Sigmoid colon (tissue), 4 donors: ENCODE results near the gene DNER.

Experiments used
- EP300 ChIP-seq, 4 donors: sonication (generic); formaldehyde crosslinking; IDR thresholded peaks; one replicate each; pipeline ENCODE4 v1.6.1; 2017; ENCODE audit warnings: antibody characterized with exemption in 4 of 4
- POLR2A ChIP-seq, 2 donors: fragments of 450-650 bp; IDR thresholded peaks; one replicate each; pipeline ENCODE4 v1.6.1; 2016; ENCODE audit warnings: antibody characterized with exemption in 2 of 2, mild to moderate bottlenecking in 2 of 2, moderate library complexity in 2 of 2
- POLR2AphosphoS5 ChIP-seq, 4 donors: sonication (generic); formaldehyde crosslinking; IDR thresholded peaks; one replicate each; pipeline ENCODE4 v1.6.1; 2017; ENCODE audit warnings: antibody characterized with exemption in 4 of 4
- TF ChIP-seq, protein P1 (sequence below), 4 experiments: fragments of 450-650 bp in 3 of 4; fragments of 200-600 bp in 1 of 4; IDR thresholded peaks; one replicate each; pipeline ENCODE4 v1.5.1; 2016 to 2019; ENCODE audit warnings: antibody characterized with exemption in 4 of 4, mild to moderate bottlenecking in 3 of 4, moderate library complexity in 2 of 4

DNA sequence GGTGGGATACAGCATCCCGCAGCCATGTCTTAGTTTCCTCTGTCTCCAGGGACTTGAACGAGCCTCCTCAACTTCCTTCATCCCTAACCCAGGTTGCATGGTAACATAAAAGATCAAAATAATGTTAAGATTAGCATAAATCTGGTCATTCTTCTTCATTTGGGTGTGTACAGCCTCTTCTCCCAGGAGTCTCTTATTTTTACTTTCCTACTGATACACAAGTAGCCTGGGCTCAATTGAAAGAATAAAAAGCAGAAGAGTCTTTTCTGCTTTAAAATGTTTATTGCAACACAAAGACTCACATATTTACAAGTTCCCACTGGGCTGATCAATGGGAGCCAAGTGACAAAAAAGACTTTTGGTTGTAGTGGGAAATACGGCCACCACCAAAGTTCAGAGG, 305.4 kb downstream of the DNER start:
- TF ChIP-seq, protein P1, sequence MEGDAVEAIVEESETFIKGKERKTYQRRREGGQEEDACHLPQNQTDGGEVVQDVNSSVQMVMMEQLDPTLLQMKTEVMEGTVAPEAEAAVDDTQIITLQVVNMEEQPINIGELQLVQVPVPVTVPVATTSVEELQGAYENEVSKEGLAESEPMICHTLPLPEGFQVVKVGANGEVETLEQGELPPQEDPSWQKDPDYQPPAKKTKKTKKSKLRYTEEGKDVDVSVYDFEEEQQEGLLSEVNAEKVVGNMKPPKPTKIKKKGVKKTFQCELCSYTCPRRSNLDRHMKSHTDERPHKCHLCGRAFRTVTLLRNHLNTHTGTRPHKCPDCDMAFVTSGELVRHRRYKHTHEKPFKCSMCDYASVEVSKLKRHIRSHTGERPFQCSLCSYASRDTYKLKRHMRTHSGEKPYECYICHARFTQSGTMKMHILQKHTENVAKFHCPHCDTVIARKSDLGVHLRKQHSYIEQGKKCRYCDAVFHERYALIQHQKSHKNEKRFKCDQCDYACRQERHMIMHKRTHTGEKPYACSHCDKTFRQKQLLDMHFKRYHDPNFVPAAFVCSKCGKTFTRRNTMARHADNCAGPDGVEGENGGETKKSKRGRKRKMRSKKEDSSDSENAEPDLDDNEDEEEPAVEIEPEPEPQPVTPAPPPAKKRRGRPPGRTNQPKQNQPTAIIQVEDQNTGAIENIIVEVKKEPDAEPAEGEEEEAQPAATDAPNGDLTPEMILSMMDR (IDR thresholded peaks at IDR 0.05): no peak
- TF ChIP-seq POLR2AphosphoS5 (IDR thresholded peaks at IDR 0.05) (no peak), EP300 (IDR thresholded peaks at IDR 0.05) (no peak), POLR2A (IDR thresholded peaks at IDR 0.05) (no peak)
